WTC11 (cell line): ENCODE results near the gene ZNF775. TPM values are rescaled to one million over a fixed set of nuclear protein-coding genes. Genes with fewer than 3 reads are reported as not detected.
A peak's percentile ranks its signal among the peaks of the same experiment; 100 is the strongest.

Experiments
- ATAC-seq: fragments of 200-7000 bp; cut with Tn5 transposase; 2 replicates; pipeline ENCODE4 v1.10.0; 2021; ENCODE audit warnings: mild to moderate bottlenecking, moderate library complexity
- CTCF ChIA-PET: fragments of 300-600 bp; sonication (Branson Sonifier 250); formaldehyde crosslinking; loops from one replicate; lab custom pipeline; 2021; ENCODE audit warnings: antibody characterized with exemption; lab: Charles Lee
- POLR2A ChIA-PET: fragments of 350-600 bp; sonication (Branson Sonifier 250); formaldehyde crosslinking; loops from one replicate; lab custom pipeline; 2021; ENCODE audit warnings: antibody characterized with exemption; lab: Charles Lee
- DNase-seq: peaks from one replicate; pipeline ENCODE4 v3.0.0; 2021; ENCODE audit warnings: low spot score
- H3K27ac Mint-ChIP-seq: 2 replicates; pipeline ENCODE4 v1.8.0; 2021; ENCODE audit warnings: mixed read lengths
- H3K27me3 Mint-ChIP-seq: 2 replicates; pipeline ENCODE4 v1.8.0; 2021; ENCODE audit warnings: low read depth, mild to moderate bottlenecking, moderate library complexity, mixed read lengths
- H3K36me3 Mint-ChIP-seq: 2 replicates; pipeline ENCODE4 v1.8.0; 2021; ENCODE audit warnings: mixed read lengths
- H3K4me1 Mint-ChIP-seq: 2 replicates; pipeline ENCODE4 v1.8.0; 2022; ENCODE audit warnings: mixed read lengths
- H3K4me3 Mint-ChIP-seq: 2 replicates; pipeline ENCODE4 v1.8.0; 2021; ENCODE audit warnings: mild to moderate bottlenecking, moderate library complexity, mixed read lengths
- H3K9me3 Mint-ChIP-seq: 2 replicates; pipeline ENCODE4 v1.8.0; 2021; ENCODE audit warnings: mixed read lengths
- AR ChIP-seq: fragments of 250-450 bp; sonication (Bioruptor Pico); IDR thresholded peaks from 2 replicates; pipeline ENCODE4 v1.9.0; 2021; ENCODE audit warnings: mild to moderate bottlenecking
- ATF2 ChIP-seq: sonication (generic); formaldehyde crosslinking; IDR thresholded peaks from 2 replicates; pipeline ENCODE4 v1.8.1; 2022; ENCODE audit warnings: low read depth, missing genetic modification reagents, borderline replicate concordance
- CDX4 ChIP-seq: fragments of 250-450 bp; sonication (Bioruptor Pico); IDR thresholded peaks from 2 replicates; pipeline ENCODE4 v1.9.0; 2021; ENCODE audit warnings: moderate library complexity, mild to moderate bottlenecking, inconsistent platforms, borderline replicate concordance
- CTCF ChIP-seq: fragments of 200-600 bp; IDR thresholded peaks from 2 replicates; pipeline ENCODE4 v1.8.0; 2022; ENCODE audit warnings: antibody characterized with exemption
- EMX1 ChIP-seq: fragments of 250-450 bp; sonication (Bioruptor Pico); IDR thresholded peaks from 2 replicates; pipeline ENCODE4 v1.8.0; 2021; ENCODE audit warnings: mild to moderate bottlenecking
- ESRRA ChIP-seq: sonication (generic); formaldehyde crosslinking; IDR thresholded peaks from 2 replicates; pipeline ENCODE4 v1.8.1; 2022; ENCODE audit warnings: mild to moderate bottlenecking, missing genetic modification reagents, borderline replicate concordance
- FOXP1 ChIP-seq: sonication (generic); formaldehyde crosslinking; IDR thresholded peaks from 2 replicates; pipeline ENCODE4 v1.8.0; 2022; ENCODE audit warnings: missing genetic modification reagents, mild to moderate bottlenecking, moderate library complexity, borderline replicate concordance
- JUN ChIP-seq: sonication (generic); formaldehyde crosslinking; IDR thresholded peaks from 2 replicates; pipeline ENCODE4 v1.8.0; 2023; ENCODE audit warnings: mild to moderate bottlenecking, missing genetic modification reagents
- NR2C2 ChIP-seq: sonication (generic); formaldehyde crosslinking; IDR thresholded peaks from 2 replicates; pipeline ENCODE4 v1.8.0; 2022; ENCODE audit warnings: mild to moderate bottlenecking, missing genetic modification reagents
- PRDM15 ChIP-seq: sonication (generic); formaldehyde crosslinking; IDR thresholded peaks from 2 replicates; pipeline ENCODE4 v1.8.0; 2022; ENCODE audit warnings: missing genetic modification reagents
- RELA ChIP-seq: sonication (generic); formaldehyde crosslinking; IDR thresholded peaks from 2 replicates; pipeline ENCODE4 v1.8.1; 2022; ENCODE audit warnings: missing genetic modification reagents, mild to moderate bottlenecking, borderline replicate concordance
- USF1 ChIP-seq: sonication (generic); formaldehyde crosslinking; IDR thresholded peaks from 2 replicates; pipeline ENCODE4 v1.8.0; 2022; ENCODE audit warnings: mild to moderate bottlenecking, missing genetic modification reagents
- ZNF396 ChIP-seq: fragments of 250-450 bp; sonication (Bioruptor Pico); IDR thresholded peaks from 2 replicates; pipeline ENCODE4 v1.8.0; 2021; ENCODE audit warnings: mild to moderate bottlenecking, moderate library complexity, borderline replicate concordance
- total RNA-seq: library from RNA; stranded (reverse); gene quantifications from 3 replicates; pipeline ENCODE4 v1.2.3, GENCODE V29; 2021

Gene ZNF775
- total RNA-seq, 1 experiment from 2014 or later = 25.4 TPM

- no peak for TF ChIP-seq CDX4 (CRISPR knock-in tag)
- no peak for TF ChIP-seq PRDM15
- TF ChIP-seq RELA (CRISPR knock-in tag) = no peak
- TF ChIP-seq FOXP1 = no peak
These were observed 3.2 kb upstream of the ZNF775 start (continued) for GRCh38 chr7:150375662-150376521.

- Mint-ChIP-seq H3K36me3 (peaks cover 26% of the 10 kb centered on the region), H3K4me1 (peaks cover 72% of the 10 kb centered on the region), H3K27me3 (no peaks in the 10 kb centered on the region), H3K27ac (peak overlapping the region; percentile 88; the same call in 1 of the 2 replicates)
- CTCF ChIA-PET = interaction anchor here (1.8 to 2.3 kb wide), 2 partner anchors 12 to 36 kb away, joined by 6 to 7 read pairs; no protein-coding TSS in a partner anchor
- ATAC-seq = no peak
- no peak for TF ChIP-seq ESRRA (CRISPR knock-in tag)
- peak; percentile 46; the same call in 1 of the 2 replicates for TF ChIP-seq AR
- no peak for TF ChIP-seq NR2C2 (CRISPR knock-in tag)
- TF ChIP-seq, all 79 proteins: peak for 1
- Mint-ChIP-seq H3K9me3 (no peaks in the 10 kb centered on the region), H3K4me3 (no peak overlapping the region)
- POLR2A ChIA-PET = no interaction called here
- DNase-seq = peak; percentile 2
These were observed 2.6 kb upstream of the ZNF775 start for GRCh38 chr7:150376560-150376959.

GRCh38 chr7:150377196-150377595, 1.9 kb upstream of the ZNF775 start:
- Mint-ChIP-seq H3K4me1 (peaks cover 79% of the 10 kb centered on the region), H3K36me3 (peaks cover 26% of the 10 kb centered on the region), H3K27me3 (no peaks in the 10 kb centered on the region), H3K9me3 (no peaks in the 10 kb centered on the region), H3K27ac (peak overlapping the region; percentile 80), H3K4me3 (no peak overlapping the region)
- ATAC-seq (no peak), DNase-seq (no peak)
- no peak for TF ChIP-seq EMX1
- no peak for TF ChIP-seq ATF2 (CRISPR knock-in tag)
- no peak for TF ChIP-seq CTCF
- TF ChIP-seq ZNF396 = no peak
- no peak for TF ChIP-seq USF1
- no peak for TF ChIP-seq JUN
- ChIA-PET POLR2A (interaction anchor here (0.5 to 1.8 kb wide), 4 partner anchors 8 to 330 kb away, joined by 3 to 27 read pairs (median 10); partner anchors contain the start of gene REPIN1), CTCF (interaction anchor here (0.8 to 2.3 kb wide), 10 partner anchors 7 to 47 kb away, joined by 3 to 16 read pairs (median 6); partner anchors contain the start of gene REPIN1)
